HCT116 (cell line): ENCODE data around the gene RNGTT. TPM values are rescaled to one million over a fixed set of nuclear protein-coding genes. Genes with fewer than 3 reads are reported as not detected.

Source experiments
- ATAC-seq: fragments of 200-7000 bp; cut with Tn5 transposase; 2 replicates; pipeline ENCODE4 v1.9.1; 2020; ENCODE audit warnings: mild to moderate bottlenecking, moderate library complexity
- BruUV-seq: library from RNA; stranded (reverse); fragments of 400-500 nt; replicated peaks from 2 replicates; lab custom pipeline; 2021; lab: Mats Ljungman, UMichigan
- CTCF ChIA-PET: fragments of 300-600 bp; sonication (Branson Sonifier 250); formaldehyde crosslinking; loops from one replicate; lab custom pipeline; 2021; ENCODE audit warnings: antibody characterized with exemption; lab: Charles Lee
- POLR2A ChIA-PET: fragments of 300-600, 350-600 bp; sonication (Branson Sonifier 250); formaldehyde crosslinking; loops from one replicate; lab custom pipeline; 2021; ENCODE audit warnings: antibody characterized with exemption; lab: Charles Lee
- RAD21 ChIA-PET, 2 experiments: fragments of 300-600 bp; sonication (Branson Sonifier 250); formaldehyde crosslinking; loops; one replicate each; lab custom pipeline; 2023; ENCODE audit warnings: low total read pairs in 2 of 2; ENCODE audit not compliant: uncharacterized antibody in 2 of 2, unreplicated experiment in 2 of 2, low non-redundant PET in 1 of 2; lab: Charles Lee
- DNase-seq: peaks from one replicate; pipeline ENCODE4 v3.0.0-alpha.2; 2010; ENCODE audit warnings: low read depth, low spot score
- H2AFZ ChIP-seq: fragments of 200-600 bp; shearing (Covaris generic), sonication (generic); 2 replicates; pipeline ENCODE4 v1.6.1; 2017; ENCODE audit warnings: low read depth, mixed run types, mixed read lengths, antibody characterized with exemption, low read length; ENCODE audit not compliant: poor library complexity, severe bottlenecking
- H3K27ac ChIP-seq: 2 replicates; pipeline ENCODE4 v1.5.1; 2012; ENCODE audit warnings: low read depth, low read length
- H3K27me3 ChIP-seq: fragments of 200-600 bp; sonication (generic); 2 replicates; pipeline ENCODE4 v1.6.1; 2016; ENCODE audit warnings: mixed run types, low read length, mixed read lengths; ENCODE audit not compliant: insufficient read depth
- H3K36me3 ChIP-seq, 2 experiments: fragments of 200-500 bp in 1 of 2; fragments of 200-600 bp in 1 of 2; sonication (Bioruptor generic) in 1 of 2; sonication (generic) in 1 of 2; 2 replicates each; pipeline versions ENCODE4 v1.5.1 to v1.6.1; 2014 to 2016; ENCODE audit warnings: low read length in 2 of 2, inconsistent platforms in 1 of 2, mixed read lengths in 1 of 2, mixed run types in 1 of 2; ENCODE audit not compliant: insufficient read depth in 2 of 2, control insufficient read depth in 1 of 2
- H3K4me1 ChIP-seq, 2 experiments: fragments of 200-600 bp in 1 of 2; sonication (generic) in 1 of 2; 2 replicates each; pipeline versions ENCODE4 v1.5.1 to v1.6.1; 2012 to 2017; ENCODE audit warnings: low read length in 2 of 2, inconsistent platforms in 1 of 2, mild to moderate bottlenecking in 1 of 2, mixed read lengths in 1 of 2, mixed run types in 1 of 2, moderate library complexity in 1 of 2; ENCODE audit not compliant: insufficient read depth in 2 of 2, control insufficient read depth in 1 of 2
- H3K4me2 ChIP-seq: fragments of 200-600 bp; sonication (generic); 2 replicates; pipeline ENCODE4 v1.6.1; 2017; ENCODE audit warnings: mixed run types, low read length, mixed read lengths
- H3K4me3 ChIP-seq, 2 experiments: fragments of 200-600 bp in 1 of 2; sonication (generic) in 1 of 2; replicated peaks in 1 of 2; 2 replicates each; pipeline ENCODE4 v1.5.1; 2011 to 2016; ENCODE audit warnings: low read length in 2 of 2, control low read depth in 1 of 2, low read depth in 1 of 2, mild to moderate bottlenecking in 1 of 2, mixed read lengths in 1 of 2, mixed run types in 1 of 2
- H3K79me2 ChIP-seq: fragments of 200-600 bp; sonication (generic); 2 replicates; pipeline ENCODE4 v1.6.1; 2017; ENCODE audit warnings: mild to moderate bottlenecking, mixed run types, low read length, moderate library complexity, mixed read lengths; ENCODE audit not compliant: insufficient read depth
- H3K9ac ChIP-seq: fragments of 200-600 bp; sonication (generic); 2 replicates; pipeline ENCODE4 v1.6.1; 2016; ENCODE audit warnings: low read length, mixed read lengths
- H3K9me2 ChIP-seq: fragments of 200-600 bp; sonication (generic), shearing (Covaris generic); 2 replicates; pipeline ENCODE4 v1.6.1; 2017; ENCODE audit warnings: mixed run types, mild to moderate bottlenecking, moderate library complexity; ENCODE audit not compliant: insufficient read depth
- H3K9me3 ChIP-seq, 2 experiments: fragments of 200-500 bp in 1 of 2; fragments of 200-600 bp in 1 of 2; sonication (Bioruptor generic) in 1 of 2; sonication (generic) in 1 of 2; 2 replicates each; pipeline ENCODE4 v1.6.1; 2014 to 2017; ENCODE audit warnings: low read length in 2 of 2, mixed read lengths in 2 of 2, inconsistent platforms in 1 of 2, low read depth in 1 of 2, mild to moderate bottlenecking in 1 of 2, mixed run types in 1 of 2, moderate library complexity in 1 of 2; ENCODE audit not compliant: control insufficient read depth in 1 of 2, insufficient read depth in 1 of 2
- H4K20me1 ChIP-seq: fragments of 200-600 bp; sonication (generic), shearing (Covaris generic); 2 replicates; pipeline ENCODE4 v1.6.1; 2017; ENCODE audit warnings: mixed run types, mild to moderate bottlenecking, moderate library complexity; ENCODE audit not compliant: insufficient read depth
- CBX3 ChIP-seq: IDR thresholded peaks from 2 replicates; pipeline ENCODE4 v1.6.1; 2012; ENCODE audit warnings: low read depth
- EGR1 ChIP-seq: IDR thresholded peaks from 2 replicates; pipeline ENCODE4 v1.6.1; 2012; ENCODE audit warnings: low read depth
- ELF1 ChIP-seq: IDR thresholded peaks from 2 replicates; pipeline ENCODE4 v1.6.1; 2012; ENCODE audit warnings: low read depth, borderline replicate concordance
- EZH2 ChIP-seq: fragments of 200-600 bp; sonication (generic); IDR thresholded peaks from 2 replicates; pipeline ENCODE4 v1.6.1; 2017; ENCODE audit warnings: antibody characterized with exemption, mixed run types
- EZH2phosphoT487 ChIP-seq: fragments of 200-600 bp; IDR thresholded peaks from 2 replicates; pipeline ENCODE4 v1.6.1; 2018; ENCODE audit warnings: antibody characterized with exemption, borderline replicate concordance
- POLR2A ChIP-seq: IDR thresholded peaks from 2 replicates; pipeline ENCODE4 v1.7.0; 2011; ENCODE audit warnings: borderline replicate concordance; ENCODE audit not compliant: insufficient read depth, insufficient read length; ENCODE audit errors: extremely low read depth
- POLR2AphosphoS5 ChIP-seq: IDR thresholded peaks from 2 replicates; pipeline ENCODE4 v1.6.1; 2011; ENCODE audit warnings: mild to moderate bottlenecking, low read depth, low read length, moderate library complexity
- SIN3A ChIP-seq: IDR thresholded peaks from 2 replicates; pipeline ENCODE4 v1.6.1; 2012; ENCODE audit warnings: low read depth
- SP1 ChIP-seq: IDR thresholded peaks from 2 replicates; pipeline ENCODE4 v1.6.1; 2012; ENCODE audit warnings: low read depth
- SRF ChIP-seq: IDR thresholded peaks from 2 replicates; pipeline ENCODE4 v1.6.1; 2012; ENCODE audit warnings: low read depth
- TCF7L2 ChIP-seq: IDR thresholded peaks from 2 replicates; pipeline ENCODE4 v1.7.0; 2011; ENCODE audit warnings: borderline replicate concordance, inconsistent platforms; ENCODE audit not compliant: insufficient read depth, insufficient read length; ENCODE audit errors: extremely low read depth
- ZFX ChIP-seq: fragments of 450-650 bp; IDR thresholded peaks from 2 replicates; pipeline ENCODE4 v1.6.1; 2017
- ZNF274 ChIP-seq: fragments of 200-500 bp; sonication (Bioruptor generic); IDR thresholded peaks from 2 replicates; pipeline ENCODE4 v1.6.1; 2014; ENCODE audit warnings: mild to moderate bottlenecking, low read depth, low read length, inconsistent platforms
- intact Hi-C: fragments of 100-400 bp; cut with micrococcal nuclease; formaldehyde crosslinking; loops from 2 replicates; pipeline ENCODE4 v1.10.0; 2022
- total RNA-seq: library from RNA; stranded (reverse); gene quantifications from one replicate; pipeline ENCODE4 v1.2.1, GENCODE V29; 2021; ENCODE audit not compliant: unreplicated experiment
- TF ChIP-seq, protein P1 (sequence below): IDR thresholded peaks from 2 replicates; pipeline ENCODE4 v1.6.1; 2012; ENCODE audit warnings: low read depth
- TF ChIP-seq, protein P2 (sequence below): IDR thresholded peaks from 2 replicates; pipeline ENCODE4 v1.6.1; 2012
- TF ChIP-seq, protein P3 (sequence below): IDR thresholded peaks from 2 replicates; pipeline ENCODE4 v1.6.1; 2011; ENCODE audit warnings: mild to moderate bottlenecking, low read length, moderate library complexity; ENCODE audit not compliant: insufficient replicate concordance; ENCODE audit errors: extremely low read depth
- TF ChIP-seq, protein P4 (sequence below): IDR thresholded peaks from 2 replicates; pipeline ENCODE4 v1.6.1; 2012

RNGTT gene
- total RNA-seq, 1 experiment from 2014 or later, result 23.0 TPM

DNA sequence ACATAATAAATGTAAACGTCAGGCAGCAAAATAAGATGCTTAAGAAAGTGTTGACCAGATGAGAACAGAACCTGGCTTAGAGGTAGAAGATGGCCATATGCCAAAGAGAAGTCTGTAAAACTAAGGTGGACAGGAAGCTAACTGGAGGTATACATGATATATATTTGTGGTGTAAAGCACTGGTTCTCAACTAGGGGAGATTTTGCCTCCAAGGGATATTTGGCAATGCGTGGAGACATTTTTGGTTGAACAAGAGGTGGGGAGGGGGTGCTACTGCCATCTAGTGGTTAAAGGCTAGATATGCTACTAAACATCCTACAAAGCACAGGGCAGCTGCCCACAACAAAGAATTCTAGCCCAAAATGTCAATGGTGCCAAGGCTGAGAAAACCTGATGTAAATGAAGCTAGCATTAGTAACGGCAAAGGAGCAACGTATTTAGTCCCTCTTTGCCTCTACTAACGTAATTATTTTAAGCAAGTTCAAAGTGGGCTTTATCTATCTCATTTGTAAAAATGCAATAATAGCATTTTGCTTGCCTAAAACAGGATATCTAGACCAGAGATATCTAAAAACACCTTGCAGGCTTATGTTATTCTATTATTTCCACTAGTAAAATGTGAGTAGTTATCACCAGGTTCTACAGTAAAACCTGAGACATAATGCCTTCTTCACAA, 182.6 kb downstream of the RNGTT start (continued):
- TF ChIP-seq, protein P1, sequence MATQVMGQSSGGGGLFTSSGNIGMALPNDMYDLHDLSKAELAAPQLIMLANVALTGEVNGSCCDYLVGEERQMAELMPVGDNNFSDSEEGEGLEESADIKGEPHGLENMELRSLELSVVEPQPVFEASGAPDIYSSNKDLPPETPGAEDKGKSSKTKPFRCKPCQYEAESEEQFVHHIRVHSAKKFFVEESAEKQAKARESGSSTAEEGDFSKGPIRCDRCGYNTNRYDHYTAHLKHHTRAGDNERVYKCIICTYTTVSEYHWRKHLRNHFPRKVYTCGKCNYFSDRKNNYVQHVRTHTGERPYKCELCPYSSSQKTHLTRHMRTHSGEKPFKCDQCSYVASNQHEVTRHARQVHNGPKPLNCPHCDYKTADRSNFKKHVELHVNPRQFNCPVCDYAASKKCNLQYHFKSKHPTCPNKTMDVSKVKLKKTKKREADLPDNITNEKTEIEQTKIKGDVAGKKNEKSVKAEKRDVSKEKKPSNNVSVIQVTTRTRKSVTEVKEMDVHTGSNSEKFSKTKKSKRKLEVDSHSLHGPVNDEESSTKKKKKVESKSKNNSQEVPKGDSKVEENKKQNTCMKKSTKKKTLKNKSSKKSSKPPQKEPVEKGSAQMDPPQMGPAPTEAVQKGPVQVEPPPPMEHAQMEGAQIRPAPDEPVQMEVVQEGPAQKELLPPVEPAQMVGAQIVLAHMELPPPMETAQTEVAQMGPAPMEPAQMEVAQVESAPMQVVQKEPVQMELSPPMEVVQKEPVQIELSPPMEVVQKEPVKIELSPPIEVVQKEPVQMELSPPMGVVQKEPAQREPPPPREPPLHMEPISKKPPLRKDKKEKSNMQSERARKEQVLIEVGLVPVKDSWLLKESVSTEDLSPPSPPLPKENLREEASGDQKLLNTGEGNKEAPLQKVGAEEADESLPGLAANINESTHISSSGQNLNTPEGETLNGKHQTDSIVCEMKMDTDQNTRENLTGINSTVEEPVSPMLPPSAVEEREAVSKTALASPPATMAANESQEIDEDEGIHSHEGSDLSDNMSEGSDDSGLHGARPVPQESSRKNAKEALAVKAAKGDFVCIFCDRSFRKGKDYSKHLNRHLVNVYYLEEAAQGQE, result no peak
- no peak for TF ChIP-seq ZFX
- no peak for TF ChIP-seq EZH2phosphoT487
- no peak for TF ChIP-seq SP1

DNA sequence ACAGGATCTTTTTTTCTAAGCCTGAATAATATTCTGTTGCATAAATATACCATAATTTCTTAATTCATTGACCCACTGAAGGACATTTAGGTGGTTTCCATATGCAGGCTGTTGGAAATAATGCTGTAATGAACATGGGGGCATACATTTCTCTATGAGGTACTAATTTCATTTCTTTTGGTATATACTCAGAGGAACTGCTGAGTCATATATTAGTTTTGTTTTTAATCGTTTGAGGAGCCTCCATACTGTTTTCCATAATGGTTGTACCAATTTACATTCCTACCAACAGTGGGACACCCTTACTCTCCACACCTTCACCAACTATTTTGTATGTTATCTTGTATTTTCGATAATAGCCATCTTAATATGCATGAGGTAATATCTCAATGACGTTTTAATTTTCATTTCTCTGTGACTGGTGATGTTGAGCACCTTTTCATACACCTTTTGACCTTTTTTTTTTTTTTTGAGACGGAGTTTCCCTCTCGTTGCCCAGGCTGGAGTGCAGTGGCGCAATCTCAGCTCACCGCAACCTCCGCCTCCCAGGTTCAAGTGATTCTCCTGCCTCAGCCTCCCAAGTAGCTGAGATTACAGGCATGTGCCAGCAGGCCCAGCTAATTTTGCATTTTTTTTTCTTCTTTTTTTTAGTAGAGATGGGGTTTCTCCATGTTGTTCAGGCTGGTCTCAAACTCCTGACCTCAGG, 187.4 kb downstream of the RNGTT start:
- no peak for ATAC-seq
- ChIA-PET POLR2A (interaction anchor here (0.7 kb wide), 1 partner anchor 12 kb away, joined by 4 read pairs; no protein-coding TSS in a partner anchor), CTCF (no interaction called here), RAD21 (no interaction called here)
- no peak overlapping the region for H2AFZ ChIP-seq
- H3K9ac ChIP-seq, result no peak overlapping the region
- H3K36me3 ChIP-seq, result no peaks in the 10 kb centered on the region
- no peaks in the 10 kb centered on the region for H4K20me1 ChIP-seq
- TF ChIP-seq CBX3 (no peak), EGR1 (no peak), SRF (no peak), ELF1 (no peak), SP1 (no peak), POLR2A (no peak), TCF7L2 (no peak), ZNF274 (no peak), EZH2phosphoT487 (no peak), POLR2AphosphoS5 (no peak), EZH2 (no peak), ZFX (no peak), SIN3A (no peak)
- TF ChIP-seq, protein P2, sequence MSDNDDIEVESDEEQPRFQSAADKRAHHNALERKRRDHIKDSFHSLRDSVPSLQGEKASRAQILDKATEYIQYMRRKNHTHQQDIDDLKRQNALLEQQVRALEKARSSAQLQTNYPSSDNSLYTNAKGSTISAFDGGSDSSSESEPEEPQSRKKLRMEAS, result no peak
- TF ChIP-seq, protein P3, sequence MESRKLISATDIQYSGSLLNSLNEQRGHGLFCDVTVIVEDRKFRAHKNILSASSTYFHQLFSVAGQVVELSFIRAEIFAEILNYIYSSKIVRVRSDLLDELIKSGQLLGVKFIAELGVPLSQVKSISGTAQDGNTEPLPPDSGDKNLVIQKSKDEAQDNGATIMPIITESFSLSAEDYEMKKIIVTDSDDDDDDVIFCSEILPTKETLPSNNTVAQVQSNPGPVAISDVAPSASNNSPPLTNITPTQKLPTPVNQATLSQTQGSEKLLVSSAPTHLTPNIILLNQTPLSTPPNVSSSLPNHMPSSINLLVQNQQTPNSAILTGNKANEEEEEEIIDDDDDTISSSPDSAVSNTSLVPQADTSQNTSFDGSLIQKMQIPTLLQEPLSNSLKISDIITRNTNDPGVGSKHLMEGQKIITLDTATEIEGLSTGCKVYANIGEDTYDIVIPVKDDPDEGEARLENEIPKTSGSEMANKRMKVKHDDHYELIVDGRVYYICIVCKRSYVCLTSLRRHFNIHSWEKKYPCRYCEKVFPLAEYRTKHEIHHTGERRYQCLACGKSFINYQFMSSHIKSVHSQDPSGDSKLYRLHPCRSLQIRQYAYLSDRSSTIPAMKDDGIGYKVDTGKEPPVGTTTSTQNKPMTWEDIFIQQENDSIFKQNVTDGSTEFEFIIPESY, result no peak
- TF ChIP-seq, protein P4, sequence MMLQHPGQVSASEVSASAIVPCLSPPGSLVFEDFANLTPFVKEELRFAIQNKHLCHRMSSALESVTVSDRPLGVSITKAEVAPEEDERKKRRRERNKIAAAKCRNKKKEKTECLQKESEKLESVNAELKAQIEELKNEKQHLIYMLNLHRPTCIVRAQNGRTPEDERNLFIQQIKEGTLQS, result no peak
- H3K4me3 ChIP-seq, result no peak overlapping the region
- no peaks in the 10 kb centered on the region for H3K9me2 ChIP-seq
- H3K27me3 ChIP-seq, result no peaks in the 10 kb centered on the region
- no peak overlapping the region for H3K27ac ChIP-seq
- no peaks in the 10 kb centered on the region for H3K9me3 ChIP-seq
- DNase-seq, result no peak
- H3K4me1 ChIP-seq, result no peaks in the 10 kb centered on the region
- no TSS peak for BruUV-seq
- H3K79me2 ChIP-seq, result no peaks in the 10 kb centered on the region
- H3K4me2 ChIP-seq, result no peak overlapping the region
- intact Hi-C loops, result no loop called here
